SK-N-SH treated with all-trans-retinoic acid at 6 μM for 48 hours (cell line): ENCODE data around the gene YEATS2.

Experiments used
- ARNTL ChIP-seq: fragments of 450-650 bp; formaldehyde crosslinking; IDR thresholded peaks from 2 replicates; pipeline ENCODE4 v1.5.0; 2020; ENCODE audit warnings: low read depth, mild to moderate bottlenecking, moderate library complexity, borderline replicate concordance
- BACH2 ChIP-seq: fragments of 250-450 bp; sonication (Bioruptor Pico); IDR thresholded peaks from 2 replicates; pipeline ENCODE4 v1.9.0; 2021; ENCODE audit warnings: mild to moderate bottlenecking, borderline replicate concordance
- GLIS3 ChIP-seq: fragments of 250-450 bp; sonication (Bioruptor Pico); IDR thresholded peaks from 2 replicates; pipeline ENCODE4 v1.5.0; 2020; ENCODE audit warnings: mild to moderate bottlenecking, moderate library complexity
- ISL1 ChIP-seq: fragments of 250-450 bp; sonication (Bioruptor Pico); IDR thresholded peaks from 2 replicates; pipeline ENCODE4 v2.1.2; 2022; ENCODE audit warnings: mild to moderate bottlenecking, moderate library complexity
- RARB ChIP-seq: fragments of 250-450 bp; sonication (Bioruptor Pico); IDR thresholded peaks from 2 replicates; pipeline ENCODE4 v1.8.0; 2021; ENCODE audit warnings: mild to moderate bottlenecking, moderate library complexity
- ZFP3 ChIP-seq: fragments of 250-450 bp; sonication (Bioruptor Pico); IDR thresholded peaks from 2 replicates; pipeline ENCODE4 v1.5.0; 2020; ENCODE audit warnings: mild to moderate bottlenecking, moderate library complexity
- ZFP30 ChIP-seq: fragments of 450-650 bp; formaldehyde crosslinking; IDR thresholded peaks from 2 replicates; pipeline ENCODE4 v1.5.0; 2022; ENCODE audit warnings: mild to moderate bottlenecking, moderate library complexity
- ZNF565 ChIP-seq: fragments of 450-650 bp; formaldehyde crosslinking; conservative IDR thresholded peaks from 2 replicates; pipeline ENCODE4 v1.5.0; 2020; ENCODE audit warnings: low read depth, mild to moderate bottlenecking, moderate library complexity
- ZNF70 ChIP-seq: fragments of 450-650 bp; formaldehyde crosslinking; IDR thresholded peaks from 2 replicates; pipeline ENCODE4 v1.5.0; 2020; ENCODE audit warnings: mild to moderate bottlenecking, moderate library complexity
- TF ChIP-seq, protein P1 (sequence below): fragments of 250-450 bp; sonication (Bioruptor Pico); IDR thresholded peaks from 2 replicates; pipeline ENCODE4 v1.8.0; 2021; ENCODE audit warnings: low read depth, mild to moderate bottlenecking, moderate library complexity, borderline replicate concordance
- TF ChIP-seq, protein P2 (sequence below): fragments of 250-450 bp; sonication (Bioruptor Pico); IDR thresholded peaks from 2 replicates; pipeline ENCODE4 v1.8.0; 2020; ENCODE audit warnings: mild to moderate bottlenecking, moderate library complexity, borderline replicate concordance
- TF ChIP-seq, protein P3 (sequence below): fragments of 250-450 bp; sonication (Bioruptor Pico); IDR thresholded peaks from 2 replicates; pipeline ENCODE4 v1.5.0; 2020; ENCODE audit warnings: mild to moderate bottlenecking, moderate library complexity
- TF ChIP-seq, protein P4 (sequence below): fragments of 250-450 bp; sonication (Bioruptor Pico); IDR thresholded peaks from 2 replicates; pipeline ENCODE4 v1.5.1; 2020; ENCODE audit warnings: low read depth, mild to moderate bottlenecking, moderate library complexity

DNA sequence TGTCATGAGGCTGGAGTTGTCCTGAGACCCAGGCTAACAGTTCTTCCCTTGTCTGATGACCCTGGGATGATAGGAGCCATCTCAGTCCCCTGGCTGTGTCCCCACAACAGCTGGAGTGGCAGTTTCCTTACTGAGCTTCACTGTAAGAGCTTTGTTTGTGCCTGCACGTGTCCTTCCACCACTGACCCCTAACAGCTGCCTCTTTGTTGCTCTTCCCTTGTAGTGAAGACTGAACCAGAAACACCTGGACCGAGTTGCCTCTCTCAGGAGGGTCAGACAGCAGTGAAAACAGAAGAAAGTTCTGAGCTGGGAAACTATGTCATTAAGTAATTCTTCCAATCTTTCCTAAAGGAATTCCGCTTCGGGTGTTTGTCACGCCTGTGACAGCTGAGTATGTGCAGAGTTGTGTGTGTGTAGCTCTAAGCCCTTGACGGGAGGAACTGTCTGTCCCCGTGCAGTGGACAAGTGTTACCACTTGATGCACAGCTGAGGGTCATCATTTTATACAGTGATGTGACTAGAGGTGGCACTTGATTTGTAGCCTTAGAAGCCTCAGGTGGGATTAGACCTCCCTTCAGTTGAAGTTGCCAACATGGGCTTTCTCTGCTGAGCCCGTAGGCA, 102.8 kb downstream of the YEATS2 start:
- TF ChIP-seq, protein P1, sequence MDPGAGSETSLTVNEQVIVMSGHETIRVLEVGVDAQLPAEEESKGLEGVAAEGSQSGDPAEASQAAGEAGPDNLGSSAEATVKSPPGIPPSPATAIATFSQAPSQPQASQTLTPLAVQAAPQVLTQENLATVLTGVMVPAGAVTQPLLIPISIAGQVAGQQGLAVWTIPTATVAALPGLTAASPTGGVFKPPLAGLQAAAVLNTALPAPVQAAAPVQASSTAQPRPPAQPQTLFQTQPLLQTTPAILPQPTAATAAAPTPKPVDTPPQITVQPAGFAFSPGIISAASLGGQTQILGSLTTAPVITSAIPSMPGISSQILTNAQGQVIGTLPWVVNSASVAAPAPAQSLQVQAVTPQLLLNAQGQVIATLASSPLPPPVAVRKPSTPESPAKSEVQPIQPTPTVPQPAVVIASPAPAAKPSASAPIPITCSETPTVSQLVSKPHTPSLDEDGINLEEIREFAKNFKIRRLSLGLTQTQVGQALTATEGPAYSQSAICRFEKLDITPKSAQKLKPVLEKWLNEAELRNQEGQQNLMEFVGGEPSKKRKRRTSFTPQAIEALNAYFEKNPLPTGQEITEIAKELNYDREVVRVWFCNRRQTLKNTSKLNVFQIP, result no peak
- no peak for TF ChIP-seq ZFP3 (CRISPR knock-in tag)
- TF ChIP-seq, protein P2, sequence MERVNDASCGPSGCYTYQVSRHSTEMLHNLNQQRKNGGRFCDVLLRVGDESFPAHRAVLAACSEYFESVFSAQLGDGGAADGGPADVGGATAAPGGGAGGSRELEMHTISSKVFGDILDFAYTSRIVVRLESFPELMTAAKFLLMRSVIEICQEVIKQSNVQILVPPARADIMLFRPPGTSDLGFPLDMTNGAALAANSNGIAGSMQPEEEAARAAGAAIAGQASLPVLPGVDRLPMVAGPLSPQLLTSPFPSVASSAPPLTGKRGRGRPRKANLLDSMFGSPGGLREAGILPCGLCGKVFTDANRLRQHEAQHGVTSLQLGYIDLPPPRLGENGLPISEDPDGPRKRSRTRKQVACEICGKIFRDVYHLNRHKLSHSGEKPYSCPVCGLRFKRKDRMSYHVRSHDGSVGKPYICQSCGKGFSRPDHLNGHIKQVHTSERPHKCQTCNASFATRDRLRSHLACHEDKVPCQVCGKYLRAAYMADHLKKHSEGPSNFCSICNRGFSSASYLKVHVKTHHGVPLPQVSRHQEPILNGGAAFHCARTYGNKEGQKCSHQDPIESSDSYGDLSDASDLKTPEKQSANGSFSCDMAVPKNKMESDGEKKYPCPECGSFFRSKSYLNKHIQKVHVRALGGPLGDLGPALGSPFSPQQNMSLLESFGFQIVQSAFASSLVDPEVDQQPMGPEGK, result no peak
- TF ChIP-seq ZFP30 (CRISPR knock-in tag), result no peak
- TF ChIP-seq ZNF70 (CRISPR knock-in tag), result no peak
- TF ChIP-seq BACH2 (CRISPR knock-in tag), result no peak
- no peak for TF ChIP-seq ZNF565 (CRISPR knock-in tag)
- TF ChIP-seq, protein P3, sequence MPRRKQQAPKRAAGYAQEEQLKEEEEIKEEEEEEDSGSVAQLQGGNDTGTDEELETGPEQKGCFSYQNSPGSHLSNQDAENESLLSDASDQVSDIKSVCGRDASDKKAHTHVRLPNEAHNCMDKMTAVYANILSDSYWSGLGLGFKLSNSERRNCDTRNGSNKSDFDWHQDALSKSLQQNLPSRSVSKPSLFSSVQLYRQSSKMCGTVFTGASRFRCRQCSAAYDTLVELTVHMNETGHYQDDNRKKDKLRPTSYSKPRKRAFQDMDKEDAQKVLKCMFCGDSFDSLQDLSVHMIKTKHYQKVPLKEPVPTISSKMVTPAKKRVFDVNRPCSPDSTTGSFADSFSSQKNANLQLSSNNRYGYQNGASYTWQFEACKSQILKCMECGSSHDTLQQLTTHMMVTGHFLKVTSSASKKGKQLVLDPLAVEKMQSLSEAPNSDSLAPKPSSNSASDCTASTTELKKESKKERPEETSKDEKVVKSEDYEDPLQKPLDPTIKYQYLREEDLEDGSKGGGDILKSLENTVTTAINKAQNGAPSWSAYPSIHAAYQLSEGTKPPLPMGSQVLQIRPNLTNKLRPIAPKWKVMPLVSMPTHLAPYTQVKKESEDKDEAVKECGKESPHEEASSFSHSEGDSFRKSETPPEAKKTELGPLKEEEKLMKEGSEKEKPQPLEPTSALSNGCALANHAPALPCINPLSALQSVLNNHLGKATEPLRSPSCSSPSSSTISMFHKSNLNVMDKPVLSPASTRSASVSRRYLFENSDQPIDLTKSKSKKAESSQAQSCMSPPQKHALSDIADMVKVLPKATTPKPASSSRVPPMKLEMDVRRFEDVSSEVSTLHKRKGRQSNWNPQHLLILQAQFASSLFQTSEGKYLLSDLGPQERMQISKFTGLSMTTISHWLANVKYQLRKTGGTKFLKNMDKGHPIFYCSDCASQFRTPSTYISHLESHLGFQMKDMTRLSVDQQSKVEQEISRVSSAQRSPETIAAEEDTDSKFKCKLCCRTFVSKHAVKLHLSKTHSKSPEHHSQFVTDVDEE, result no peak
- TF ChIP-seq, protein P4, sequence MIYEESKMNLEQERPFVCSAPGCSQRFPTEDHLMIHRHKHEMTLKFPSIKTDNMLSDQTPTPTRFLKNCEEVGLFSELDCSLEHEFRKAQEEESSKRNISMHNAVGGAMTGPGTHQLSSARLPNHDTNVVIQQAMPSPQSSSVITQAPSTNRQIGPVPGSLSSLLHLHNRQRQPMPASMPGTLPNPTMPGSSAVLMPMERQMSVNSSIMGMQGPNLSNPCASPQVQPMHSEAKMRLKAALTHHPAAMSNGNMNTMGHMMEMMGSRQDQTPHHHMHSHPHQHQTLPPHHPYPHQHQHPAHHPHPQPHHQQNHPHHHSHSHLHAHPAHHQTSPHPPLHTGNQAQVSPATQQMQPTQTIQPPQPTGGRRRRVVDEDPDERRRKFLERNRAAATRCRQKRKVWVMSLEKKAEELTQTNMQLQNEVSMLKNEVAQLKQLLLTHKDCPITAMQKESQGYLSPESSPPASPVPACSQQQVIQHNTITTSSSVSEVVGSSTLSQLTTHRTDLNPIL (CRISPR knock-in tag), result no peak
- no peak for TF ChIP-seq ISL1 (CRISPR knock-in tag)
- no peak for TF ChIP-seq GLIS3
- TF ChIP-seq RARB (CRISPR knock-in tag), result no peak
- TF ChIP-seq ARNTL, result no peak
